GM18517 (cell line): ENCODE data around the gene DMD.

Experiments used
- ATAC-seq: cut with Tn5 transposase; IDR thresholded peaks from one replicate; pipeline ENCODE4 v1.9.1; 2021; ENCODE audit warnings: mild to moderate bottlenecking, moderate library complexity; ENCODE audit not compliant: unreplicated experiment

DMD gene

DNA sequence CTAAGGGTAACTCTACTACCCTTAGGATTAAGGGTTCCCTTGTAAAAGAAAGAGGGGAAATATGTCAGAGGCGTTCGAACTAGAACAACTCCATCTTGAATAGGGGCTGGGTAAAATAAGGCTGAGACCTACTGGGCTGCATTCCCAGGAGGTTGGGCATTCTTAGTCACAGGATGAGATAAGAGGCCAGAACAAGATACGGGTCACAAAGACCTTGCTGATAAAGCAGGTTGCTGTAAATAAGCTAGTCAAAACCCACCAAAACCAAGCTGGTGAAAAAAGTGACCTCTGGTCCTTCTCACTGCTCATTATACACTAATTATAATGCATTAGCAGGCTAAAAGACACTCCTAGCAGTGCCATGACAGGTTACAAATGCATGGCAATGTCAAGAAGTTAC is 922.0 kb downstream of the DMD start:
- ATAC-seq = no peak

GRCh38 chrX:32281853-32282252 is 929.5 kb downstream of the DMD start:
- no peak for ATAC-seq

DNA sequence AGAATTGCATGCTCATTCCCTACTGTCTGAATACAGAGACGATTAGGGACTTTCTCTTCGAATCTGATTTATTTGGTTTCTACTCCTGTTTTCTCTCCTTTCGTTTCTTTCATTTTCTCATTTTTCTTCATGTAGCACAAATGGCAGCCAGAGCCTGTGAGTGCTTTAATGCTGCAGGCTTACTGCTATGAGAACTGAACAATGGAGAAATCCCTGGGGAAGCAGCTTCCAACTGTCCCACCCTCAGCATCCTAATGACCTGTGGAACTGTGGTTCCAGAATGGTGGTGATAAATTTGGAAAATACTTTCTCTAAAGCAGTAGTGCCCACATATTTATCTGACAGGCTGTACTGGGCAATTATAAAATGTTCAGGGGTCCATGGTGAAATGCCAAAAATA is 930.4 kb downstream of the DMD start:
- no peak for ATAC-seq

DNA sequence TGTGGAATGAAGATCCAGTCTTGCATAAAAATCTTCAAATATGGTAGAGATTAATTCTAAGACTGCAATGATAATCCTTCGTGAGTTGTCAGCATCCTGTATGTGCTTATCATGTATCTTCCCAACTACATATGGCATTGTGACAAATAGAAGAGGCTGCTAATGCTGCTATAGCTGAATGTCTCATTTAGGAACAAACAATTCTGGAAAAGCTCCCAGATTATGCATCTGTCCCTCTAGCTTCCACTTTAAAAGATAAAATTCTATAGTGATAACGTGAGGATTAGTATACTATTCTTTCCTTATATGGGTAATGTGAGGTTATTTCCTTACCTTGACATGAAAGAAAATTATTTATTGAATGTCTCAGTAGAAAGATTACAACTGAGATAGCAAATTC is 930.9 kb downstream of the DMD start:
- no peak for ATAC-seq

- no peak for ATAC-seq
Measured at GRCh38 chrX:32276153-32276552, 935.2 kb downstream of the DMD start.

GRCh38 chrX:32269866-32270265 is 941.5 kb downstream of the DMD start:
- ATAC-seq = no peak

DNA sequence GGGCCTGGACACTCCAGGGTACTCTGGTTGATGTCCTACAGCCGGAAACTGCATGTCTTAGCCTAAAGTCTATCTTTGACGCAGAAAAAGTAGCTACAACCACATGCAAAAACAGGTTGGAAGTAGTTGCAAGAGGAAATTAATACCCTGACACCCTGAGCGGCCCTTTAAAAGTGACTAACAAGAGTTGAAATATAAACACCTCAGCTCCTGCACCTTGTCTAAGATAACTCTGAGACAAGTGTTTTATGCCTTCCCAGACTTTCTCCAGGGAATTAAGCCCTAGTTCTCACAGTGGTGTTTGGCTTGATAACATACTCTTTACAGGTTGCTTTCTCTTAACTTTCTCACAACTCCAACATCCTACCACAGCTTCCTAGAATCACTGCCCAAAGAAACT is 943.1 kb downstream of the DMD start:
- ATAC-seq = no peak

DNA sequence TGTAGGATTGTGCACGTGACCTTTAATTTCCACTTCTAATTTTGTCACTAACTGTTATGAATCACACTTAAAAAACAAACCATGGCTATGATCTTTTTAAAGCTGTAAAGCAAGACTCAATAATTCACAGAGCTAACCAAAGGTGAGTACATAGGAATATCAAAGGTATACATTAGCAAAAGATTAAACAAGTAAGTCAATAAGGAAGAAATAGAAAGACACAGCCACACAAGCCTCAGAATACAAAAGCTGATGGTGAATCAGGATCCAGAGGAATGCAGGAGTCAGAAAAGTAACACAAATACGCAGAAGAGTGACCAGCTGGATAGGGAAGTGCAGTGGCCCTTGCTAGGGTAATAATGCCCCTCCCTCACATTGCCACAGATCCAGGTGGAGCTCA is 943.6 kb downstream of the DMD start:
- ATAC-seq = no peak

DNA sequence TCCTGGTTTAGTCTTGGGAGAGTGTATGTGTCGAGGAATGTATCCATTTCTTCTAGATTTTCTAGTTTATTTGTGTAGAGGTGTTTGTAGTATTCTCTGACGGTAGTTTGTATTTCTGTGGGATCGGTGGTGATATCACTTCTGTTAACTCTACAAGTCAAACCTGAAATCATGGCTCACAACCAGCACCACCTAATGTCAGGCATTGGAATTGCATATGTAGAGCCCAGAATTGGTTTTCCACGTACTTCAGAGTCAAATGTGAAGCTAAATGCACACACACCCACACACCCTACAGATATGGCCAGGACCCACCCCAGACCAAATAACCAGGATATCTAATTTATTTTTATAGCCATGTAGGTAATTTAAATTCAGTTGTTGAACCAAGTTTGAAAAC is 964.7 kb downstream of the DMD start:
- peak; percentile 67 for ATAC-seq

DNA sequence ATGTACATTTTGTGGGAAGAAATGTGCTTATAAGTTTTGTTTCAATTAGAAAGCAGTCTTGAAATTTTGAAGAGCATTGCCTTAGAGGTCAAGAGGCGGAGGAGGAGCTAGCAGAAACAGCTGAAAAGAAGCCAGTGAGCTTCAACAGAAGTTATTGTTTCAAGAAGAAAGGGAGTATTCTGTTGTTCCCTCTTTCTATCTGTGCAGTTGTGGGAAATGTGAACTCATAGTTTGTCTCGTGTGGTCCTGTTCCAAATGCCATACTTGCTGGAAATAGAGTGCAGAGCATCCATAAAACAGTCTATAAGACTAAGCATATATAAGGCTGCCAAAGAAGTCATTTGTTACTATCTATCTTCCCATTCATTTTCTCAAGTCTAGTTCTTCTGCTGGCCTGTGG is 1015.7 kb downstream of the DMD start:
- no peak for ATAC-seq

DNA sequence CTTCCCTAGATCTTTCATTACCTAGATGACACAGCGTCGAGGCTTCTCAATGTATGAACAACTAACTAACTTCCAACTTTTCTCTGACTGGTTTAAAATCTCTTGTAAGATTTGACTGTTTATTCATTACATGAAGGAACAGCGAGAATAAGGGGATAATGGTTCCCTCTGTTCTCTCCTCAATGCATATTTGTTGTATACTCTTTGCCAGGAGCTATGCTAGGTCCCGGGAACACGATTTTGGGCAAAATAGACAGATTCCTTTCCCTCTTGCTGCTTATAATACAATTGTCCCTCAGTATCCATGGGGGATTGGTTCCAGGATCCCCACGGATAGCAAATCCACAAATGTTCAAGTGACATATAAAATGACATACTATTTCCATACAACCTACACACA is 1020.0 kb downstream of the DMD start:
- ATAC-seq = no peak

- no peak for ATAC-seq
Measured at GRCh38 chrX:32185160-32185559, 1026.2 kb downstream of the DMD start.

DNA sequence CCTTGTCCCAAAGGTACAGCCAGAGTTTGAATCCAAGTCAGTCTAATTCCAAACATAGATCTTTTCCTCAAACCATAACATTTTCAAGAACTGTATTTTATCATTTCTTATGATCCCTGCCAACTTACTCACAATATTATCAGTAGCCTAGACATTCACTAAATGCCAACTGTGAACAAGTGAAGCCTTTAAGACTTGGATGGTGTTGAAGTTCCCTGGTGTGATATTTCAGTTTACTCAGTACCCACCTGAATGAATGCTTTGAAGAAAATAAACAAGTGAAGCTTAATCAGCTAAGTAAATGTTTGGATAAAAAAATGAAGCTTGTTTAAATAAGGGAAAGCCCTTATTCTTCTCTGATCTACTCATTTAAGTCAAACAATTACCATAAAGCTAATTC is 1028.3 kb downstream of the DMD start:
- ATAC-seq = no peak

GRCh38 chrX:32176510-32176909 is 1034.8 kb downstream of the DMD start:
- no peak for ATAC-seq

- no peak for ATAC-seq
Measured at GRCh38 chrX:32170481-32170880, 1040.9 kb downstream of the DMD start.

- no peak for ATAC-seq
Measured at GRCh38 chrX:32155044-32155638, 1056.2 kb downstream of the DMD start.

- ATAC-seq = no peak
Measured at GRCh38 chrX:32153585-32153984, 1057.8 kb downstream of the DMD start.

GRCh38 chrX:32150141-32150540 is 1061.2 kb downstream of the DMD start:
- ATAC-seq = no peak

GRCh38 chrX:32141841-32142240 is 1069.5 kb downstream of the DMD start:
- ATAC-seq = no peak

GRCh38 chrX:32139476-32139875 is 1071.9 kb downstream of the DMD start:
- ATAC-seq = no peak

DNA sequence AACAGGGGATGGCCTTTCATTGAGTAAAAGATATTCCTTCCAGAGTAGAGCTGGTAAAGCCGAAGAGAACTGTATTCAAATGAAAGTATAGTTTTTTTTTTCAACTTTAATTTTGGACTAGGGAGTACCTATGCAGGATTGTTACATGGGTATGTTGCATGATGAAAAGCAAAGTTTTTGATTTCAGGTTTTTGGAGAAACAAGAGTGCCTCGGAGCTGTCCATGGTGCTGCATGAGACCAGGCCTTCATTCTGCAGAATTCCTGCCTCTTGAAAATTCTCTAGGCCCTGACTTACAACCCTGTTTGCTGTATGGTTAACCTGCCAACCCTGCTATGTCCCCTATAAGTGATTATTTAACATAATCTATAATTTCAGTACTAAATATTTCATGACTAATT is 1073.8 kb downstream of the DMD start:
- no peak for ATAC-seq

DNA sequence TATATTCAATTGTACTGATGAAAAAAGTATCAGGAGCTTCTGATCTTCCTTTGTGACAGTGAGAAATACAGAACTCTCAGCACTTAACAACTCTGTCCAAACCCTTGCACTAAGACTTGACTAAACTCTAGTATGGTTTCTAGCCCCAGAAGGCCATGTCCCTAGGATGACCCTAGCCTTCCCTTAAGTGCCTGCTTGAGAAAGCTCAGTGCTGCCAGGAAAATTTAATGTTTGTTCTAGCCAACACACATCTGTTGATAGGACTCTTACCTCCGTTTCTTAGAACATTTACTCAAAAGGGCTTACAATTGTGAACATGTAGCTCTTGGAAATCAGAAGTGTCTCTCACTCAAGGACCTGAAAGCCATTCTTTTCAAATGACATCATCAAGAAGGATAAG is 1084.4 kb downstream of the DMD start:
- no peak for ATAC-seq

- no peak for ATAC-seq
Measured at GRCh38 chrX:32118832-32119231, 1092.5 kb downstream of the DMD start.

GRCh38 chrX:32116047-32116446 is 1095.3 kb downstream of the DMD start:
- ATAC-seq = no peak
